Left ventricle myocardium inferior (tissue), 1 donor: ENCODE measurements around the gene PTPRQ. TPM values are rescaled to one million over a fixed set of nuclear protein-coding genes. Genes with fewer than 3 reads are reported as not detected.

Experiments
- DNase-seq: peaks from one replicate; pipeline ENCODE4 v3.0.0-alpha.2; 2020
- H3K27ac ChIP-seq: fragments of 200-600 bp; replicated peaks from 2 replicates; pipeline ENCODE4 v1.8.0; 2021
- H3K27me3 ChIP-seq: fragments of 200-600 bp; 2 replicates; pipeline ENCODE4 v1.8.0; 2021; ENCODE audit warnings: low read depth
- H3K36me3 ChIP-seq: fragments of 200-600 bp; 2 replicates; pipeline ENCODE4 v1.8.0; 2021
- H3K4me1 ChIP-seq: fragments of 200-600 bp; 2 replicates; pipeline ENCODE4 v1.8.0; 2021
- H3K4me3 ChIP-seq: fragments of 200-600 bp; 2 replicates; pipeline ENCODE4 v1.8.0; 2021; ENCODE audit warnings: mild to moderate bottlenecking, moderate library complexity
- H3K9me3 ChIP-seq: fragments of 200-600 bp; replicated peaks from 2 replicates; pipeline ENCODE4 v1.8.0; 2021
- CTCF ChIP-seq: fragments of 200-600 bp; IDR thresholded peaks from 2 replicates; pipeline ENCODE4 v1.8.0; 2021; ENCODE audit warnings: antibody characterized with exemption, mild to moderate bottlenecking, borderline replicate concordance
- intact Hi-C: fragments of 100-400 bp; cut with micrococcal nuclease; formaldehyde crosslinking; loops from one replicate; pipeline ENCODE4 v1.11.0; 2022
- total RNA-seq: library from RNA; stranded (reverse); fragmentation: NEBNext Ultra II Directional; extraction: Animal tissue kit (Norgen Biotek cat#: 25700); gene quantifications from one replicate; pipeline ENCODE4 v1.2.1, GENCODE V29; 2021
- donor health status: DM: no; HTN: yes; CAD: no; lungs with severe emphysema.

PTPRQ gene
- total RNA-seq, 1 donor from 2014 or later: 0.27 TPM

GRCh38 chr12:80406253-80406652 is 37.8 kb upstream of the PTPRQ start:
- no peaks in the 10 kb centered on the region for H3K4me1 ChIP-seq
- H3K27me3 ChIP-seq: peaks cover 6% of the 10 kb centered on the region
- H3K36me3 ChIP-seq: no peaks in the 10 kb centered on the region
- H3K27ac ChIP-seq: no peak overlapping the region
- no peak overlapping the region for H3K4me3 ChIP-seq
- H3K9me3 ChIP-seq: no peaks in the 10 kb centered on the region
- no peak for TF ChIP-seq CTCF
- intact Hi-C loops: no loop called here
- DNase-seq: no peak

- intact Hi-C loops: loop anchor here (10.0 kb wide), 2 partner anchors 183 to 353 kb away; no protein-coding TSS in a partner anchor
- no peak for DNase-seq
- Histone ChIP-seq H3K27me3 (no peaks in the 10 kb centered on the region), H3K4me1 (no peaks in the 10 kb centered on the region), H3K9me3 (no peaks in the 10 kb centered on the region), H3K36me3 (no peaks in the 10 kb centered on the region), H3K27ac (no peak overlapping the region), H3K4me3 (no peak overlapping the region)
- TF ChIP-seq CTCF: no peak
Measured at GRCh38 chr12:80411787-80412186, 32.2 kb upstream of the PTPRQ start.

GRCh38 chr12:80412343-80412953 is 31.6 kb upstream of the PTPRQ start:
- no peaks in the 10 kb centered on the region for H3K4me1 ChIP-seq
- TF ChIP-seq CTCF: peak; percentile 85
- no peaks in the 10 kb centered on the region for H3K9me3 ChIP-seq
- H3K4me3 ChIP-seq: no peak overlapping the region
- H3K36me3 ChIP-seq: no peaks in the 10 kb centered on the region
- intact Hi-C loops: loop anchor here (10.0 kb wide), 2 partner anchors 182 to 352 kb away; no protein-coding TSS in a partner anchor
- no peaks in the 10 kb centered on the region for H3K27me3 ChIP-seq
- no peak overlapping the region for H3K27ac ChIP-seq
- no peak for DNase-seq

- intact Hi-C loops: loop anchor here (10.0 kb wide), 2 partner anchors 181 to 351 kb away; no protein-coding TSS in a partner anchor
- no peaks in the 10 kb centered on the region for H3K27me3 ChIP-seq
- H3K4me1 ChIP-seq: no peaks in the 10 kb centered on the region
- TF ChIP-seq CTCF: no peak
- no peak for DNase-seq
- no peaks in the 10 kb centered on the region for H3K36me3 ChIP-seq
- no peaks in the 10 kb centered on the region for H3K9me3 ChIP-seq
- H3K4me3 ChIP-seq: no peak overlapping the region
- no peak overlapping the region for H3K27ac ChIP-seq
Measured at GRCh38 chr12:80413462-80413861, 30.6 kb upstream of the PTPRQ start.

- no peak overlapping the region for H3K27ac ChIP-seq
- no peaks in the 10 kb centered on the region for H3K4me1 ChIP-seq
- H3K36me3 ChIP-seq: no peaks in the 10 kb centered on the region
- no peak overlapping the region for H3K4me3 ChIP-seq
- no peaks in the 10 kb centered on the region for H3K27me3 ChIP-seq
- intact Hi-C loops: loop anchor here (10.0 kb wide), 2 partner anchors 179 to 349 kb away; no protein-coding TSS in a partner anchor
- no peak for TF ChIP-seq CTCF
- DNase-seq: no peak
- H3K9me3 ChIP-seq: no peaks in the 10 kb centered on the region
Measured at GRCh38 chr12:80415466-80415865, 28.6 kb upstream of the PTPRQ start.
